Amniotic stem cell (primary cell): ENCODE measurements around the gene CEP68.
"Not testable (repeated sequence)": the region's sequence is repeated elsewhere in the genome, so short reads cannot be mapped to it uniquely, and the experiment has no call there.

Experiments used
- DNase-seq: peaks from one replicate; lab custom pipeline; 2025; lab: John Stamatoyannopoulos, UW

Gene CEP68

DNA sequence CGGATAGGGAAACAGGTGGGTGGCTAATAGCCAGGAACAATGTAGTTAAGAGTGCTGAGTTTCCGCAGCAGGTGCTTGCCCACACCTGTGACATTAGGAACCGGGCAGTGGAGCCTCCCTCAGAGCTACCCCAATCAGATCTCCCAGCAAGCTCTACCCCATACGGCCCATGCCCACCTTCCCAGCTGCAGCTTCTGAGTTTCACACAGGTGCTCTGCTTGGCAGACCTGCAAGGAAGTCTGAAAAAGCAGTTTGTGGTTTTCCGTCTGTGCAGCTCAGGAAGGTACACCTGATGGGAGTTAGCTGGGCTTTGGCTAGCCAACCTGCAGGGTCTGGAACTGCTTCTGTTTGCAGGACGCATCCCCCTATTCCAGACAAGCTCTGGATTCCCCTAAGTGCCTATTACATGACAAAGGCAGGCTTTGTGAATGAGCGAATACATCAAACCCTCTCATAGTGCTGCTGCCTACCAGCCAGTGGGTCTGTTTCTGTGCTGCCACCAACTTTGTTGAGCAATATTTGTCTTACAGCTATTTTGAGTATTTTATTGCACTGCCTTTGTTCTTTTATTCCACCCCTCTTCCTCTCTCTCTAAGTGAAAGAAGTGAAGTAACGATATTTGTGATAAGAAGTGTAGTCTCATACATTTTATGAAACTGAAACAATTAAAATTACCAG, 24.7 kb upstream of the CEP68 start:
- DNase-seq, result no peak

DNA sequence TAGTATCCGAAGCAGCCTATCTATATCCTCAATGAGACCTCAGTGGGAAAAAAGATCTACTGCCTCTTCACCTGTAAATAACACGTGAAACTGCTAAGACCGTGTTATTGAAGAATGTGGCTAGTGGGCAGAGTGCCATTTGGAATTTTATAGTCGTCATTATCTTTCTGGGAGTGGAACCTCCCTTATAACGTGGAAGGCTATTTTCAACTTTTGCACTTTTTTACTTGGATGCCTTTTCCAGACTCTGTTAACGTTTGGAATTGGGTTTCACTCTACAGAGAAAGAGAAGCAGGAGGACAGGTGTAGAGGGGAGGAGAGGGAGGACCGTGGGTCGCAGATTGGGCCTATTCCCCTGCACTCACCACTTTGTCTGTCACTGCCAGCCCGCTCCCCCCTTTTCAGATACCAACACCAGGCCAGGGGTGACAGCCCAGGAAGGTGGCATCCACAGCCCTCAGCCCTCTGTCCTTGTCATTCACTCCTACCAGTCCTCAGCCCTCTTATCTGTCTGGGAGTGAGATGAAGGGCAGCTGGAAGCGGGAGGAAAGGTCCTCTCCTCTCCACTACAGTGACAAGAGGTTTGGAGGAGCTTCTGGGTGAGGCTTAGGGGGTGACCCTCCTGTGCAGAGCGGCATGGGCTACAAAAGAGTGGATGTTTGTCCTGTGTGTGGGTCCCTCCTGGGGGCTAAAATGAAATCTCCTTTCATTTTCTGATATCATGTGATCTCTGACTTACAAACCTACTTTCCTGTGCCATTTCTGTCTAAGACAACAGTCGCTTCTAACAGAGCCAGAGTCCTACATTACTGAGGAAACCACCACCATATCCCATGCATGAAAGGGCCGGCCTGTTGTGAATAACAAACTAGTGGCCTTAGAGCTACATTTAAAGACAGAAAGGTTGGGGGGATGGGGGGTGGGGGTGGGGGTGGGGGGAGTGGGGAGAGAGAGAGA, 23.9 kb upstream of the CEP68 start:
- no peak for DNase-seq

DNA sequence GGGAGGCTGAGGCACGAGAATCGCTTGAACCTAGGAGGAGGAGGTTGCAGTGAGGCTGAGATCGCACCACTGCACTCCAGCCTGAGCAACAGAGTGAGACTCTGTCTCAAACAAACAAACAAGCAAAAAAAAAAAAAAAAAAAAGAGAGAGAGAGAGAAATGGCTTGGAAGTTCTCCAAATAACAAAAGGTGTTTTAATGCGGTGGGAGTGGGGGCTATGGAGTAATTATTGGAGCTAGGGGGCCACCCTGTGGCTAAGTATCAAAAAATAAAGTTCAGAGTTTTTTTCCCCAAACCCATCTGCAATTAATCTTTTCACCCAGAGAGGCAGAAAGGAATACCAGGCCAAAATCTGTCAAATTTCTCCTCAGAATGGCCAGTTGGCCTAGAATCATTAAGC, 23.0 kb upstream of the CEP68 start:
- no peak for DNase-seq

DNA sequence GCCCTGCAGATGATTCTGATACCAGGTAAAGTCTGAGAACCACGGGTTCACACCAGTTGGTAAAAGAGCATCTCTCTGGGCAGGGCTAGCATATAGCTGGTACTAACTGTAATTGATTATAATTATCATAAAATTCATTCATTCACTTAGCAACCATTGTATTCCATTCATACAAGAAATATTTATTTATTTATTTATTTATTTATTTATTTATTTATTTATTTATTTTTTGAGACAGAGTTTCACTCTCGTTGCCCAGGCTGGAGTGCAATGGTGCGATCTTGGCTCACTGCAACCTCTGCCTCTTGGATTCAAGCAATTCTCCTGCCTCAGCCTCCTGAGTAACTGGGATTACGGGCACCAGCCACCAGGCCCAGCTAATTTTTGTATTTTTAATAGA, 22.5 kb upstream of the CEP68 start:
- not testable (repeated sequence) for DNase-seq

DNA sequence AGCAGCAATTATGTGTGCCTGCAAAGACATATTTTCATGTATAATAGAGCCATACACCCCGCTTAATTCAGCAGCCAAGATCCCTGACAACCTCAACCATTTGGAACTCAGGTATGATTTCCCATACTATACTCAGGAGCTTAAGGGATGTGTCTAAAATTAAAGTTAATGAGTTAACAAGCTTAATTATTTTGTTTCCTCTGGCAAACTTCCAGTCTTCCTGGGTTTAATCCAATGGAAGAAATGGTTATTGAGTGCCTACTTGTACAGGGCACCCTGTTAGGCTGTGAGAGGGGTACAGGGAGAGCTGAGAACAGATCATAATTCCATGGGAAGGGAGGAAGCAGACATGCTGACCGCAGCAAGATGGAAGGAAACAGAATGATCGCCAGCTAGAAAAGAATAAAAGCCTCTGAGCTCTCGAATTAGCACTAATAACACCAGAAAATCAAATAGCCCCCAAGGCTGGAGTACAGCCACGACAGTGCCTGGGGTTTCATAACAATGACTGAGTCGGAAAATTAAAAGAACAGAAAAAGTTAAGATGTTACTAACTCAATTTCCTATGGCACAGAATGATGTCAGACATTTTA, 20.8 kb upstream of the CEP68 start:
- no peak for DNase-seq

DNA sequence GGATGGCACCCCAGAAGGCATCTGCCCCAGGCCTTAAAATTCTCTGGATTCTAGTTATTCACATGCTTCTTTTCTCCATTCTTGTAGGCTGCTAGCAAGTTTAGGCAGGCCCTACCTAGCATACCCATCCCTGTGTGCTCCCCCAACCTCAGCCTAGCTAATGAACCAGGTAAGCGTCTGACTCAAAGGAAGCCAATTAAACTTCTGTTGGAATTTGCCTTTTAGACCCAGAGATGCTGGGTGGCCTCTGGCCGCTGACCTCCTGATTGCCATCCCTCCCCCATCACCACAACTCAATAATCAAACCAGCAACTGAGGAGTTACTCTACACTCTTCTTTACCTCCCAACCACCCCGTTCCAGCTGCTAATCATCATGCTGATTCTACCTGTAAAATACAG, 19.0 kb upstream of the CEP68 start:
- DNase-seq, result no peak

DNA sequence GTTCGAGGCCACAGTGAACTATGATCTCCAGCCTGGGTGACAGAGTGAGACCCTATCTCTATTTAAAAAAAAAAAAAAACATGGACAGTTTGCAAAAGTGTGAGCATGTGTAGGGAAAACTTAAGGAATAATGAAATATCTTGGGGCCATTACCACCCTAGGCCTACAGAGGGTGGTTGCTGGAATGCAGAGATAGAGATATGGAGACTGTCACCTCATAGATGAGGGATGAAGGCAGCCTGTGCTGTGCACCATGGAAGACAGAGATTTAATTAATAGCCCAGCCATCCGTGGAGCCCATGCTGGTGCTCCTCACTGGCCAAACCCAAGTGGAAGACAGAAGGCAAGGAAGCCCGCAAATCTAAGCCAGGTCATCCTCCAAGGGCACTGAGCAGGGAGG, 16.6 kb upstream of the CEP68 start:
- DNase-seq, result no peak

DNA sequence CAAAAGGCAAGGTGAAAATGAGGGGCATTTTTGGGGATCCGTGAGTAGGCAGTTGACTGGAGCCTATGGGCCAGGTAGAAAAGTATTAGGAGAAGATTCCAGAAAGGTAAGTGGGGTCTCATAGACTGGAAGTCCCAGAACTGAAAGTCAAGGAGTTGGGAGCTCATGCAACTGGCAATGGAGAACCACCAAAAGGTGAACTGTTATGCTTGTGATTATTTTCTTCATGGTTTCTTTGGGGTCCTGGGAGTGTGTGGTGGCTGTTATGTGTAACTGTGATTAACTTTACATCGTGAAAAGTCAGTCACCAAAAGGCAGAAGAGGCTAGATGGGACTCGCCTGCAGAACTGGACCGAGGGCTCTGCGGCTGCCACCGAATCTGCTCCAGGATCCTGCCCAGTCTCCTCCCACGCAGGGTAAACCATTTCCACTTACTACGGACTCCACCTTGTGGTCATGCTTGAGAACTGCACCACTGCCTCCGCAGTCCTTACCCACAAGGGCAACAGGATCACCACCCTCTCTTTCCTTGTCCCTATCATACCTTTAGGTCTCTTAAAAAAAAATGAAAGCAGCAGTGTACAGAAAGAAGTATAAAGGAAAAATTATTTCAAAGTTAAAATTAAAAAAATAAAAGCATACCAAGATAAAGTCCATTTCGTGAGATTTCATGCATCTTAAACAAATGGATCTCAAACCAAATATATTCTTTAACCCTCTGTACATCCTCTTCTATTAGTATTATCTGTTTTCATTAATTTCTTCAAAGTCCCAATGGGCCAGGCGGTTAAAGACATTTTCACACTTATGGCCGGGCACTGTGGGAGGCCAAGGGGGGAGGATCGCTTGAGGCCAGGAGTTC, 15.6 kb upstream of the CEP68 start:
- DNase-seq, result peak; percentile 77

DNA sequence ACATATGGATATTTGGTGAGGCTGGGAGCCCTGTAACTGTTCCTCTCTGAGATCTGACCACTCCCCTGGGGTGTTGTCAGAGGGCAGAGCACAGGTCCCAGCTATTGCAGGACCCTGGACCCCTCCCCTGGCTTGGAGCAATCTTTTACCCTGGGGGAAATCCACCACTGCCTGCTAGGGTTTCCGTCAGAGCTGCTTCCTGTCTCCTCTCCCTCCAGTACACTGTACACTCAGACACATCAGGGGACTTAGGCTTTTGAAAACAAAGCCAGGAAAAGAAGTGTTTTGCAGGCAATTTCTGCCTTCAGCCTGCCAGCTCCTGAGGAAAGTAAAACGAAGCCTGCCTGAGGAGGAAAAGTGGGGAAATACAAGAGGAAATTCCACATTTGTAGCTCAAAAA, 13.2 kb upstream of the CEP68 start:
- no peak for DNase-seq

DNA sequence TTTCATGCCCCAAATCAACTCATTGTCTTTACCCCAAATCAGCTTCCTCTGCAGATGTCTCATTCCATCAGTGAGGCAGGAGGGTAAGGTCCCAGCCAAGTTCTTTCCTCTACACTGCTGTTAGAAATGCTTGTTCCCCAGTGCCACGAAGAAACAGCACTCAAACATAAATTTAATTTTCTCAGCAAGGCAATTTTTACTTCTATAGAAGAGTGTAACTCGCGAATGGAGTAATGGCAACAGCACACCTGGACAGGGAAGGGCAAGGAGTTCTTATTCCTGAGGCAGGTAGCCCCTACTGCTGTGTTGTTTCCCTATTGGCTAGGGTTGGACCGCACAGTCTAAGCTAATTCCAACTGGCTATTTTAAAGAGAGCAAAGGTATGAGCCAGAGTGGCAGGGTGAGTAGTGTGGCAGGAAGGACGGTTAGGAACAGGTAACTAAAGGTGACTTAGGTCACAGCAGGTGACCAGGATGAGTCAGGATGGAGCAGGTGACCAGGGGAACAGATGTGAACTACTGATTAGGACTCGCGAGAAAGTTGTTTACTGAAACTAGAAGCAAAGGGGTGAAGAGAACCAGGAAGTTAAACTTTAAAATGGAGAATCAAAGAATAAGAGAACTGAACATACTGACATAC, 12.0 kb upstream of the CEP68 start:
- DNase-seq, result no peak

DNA sequence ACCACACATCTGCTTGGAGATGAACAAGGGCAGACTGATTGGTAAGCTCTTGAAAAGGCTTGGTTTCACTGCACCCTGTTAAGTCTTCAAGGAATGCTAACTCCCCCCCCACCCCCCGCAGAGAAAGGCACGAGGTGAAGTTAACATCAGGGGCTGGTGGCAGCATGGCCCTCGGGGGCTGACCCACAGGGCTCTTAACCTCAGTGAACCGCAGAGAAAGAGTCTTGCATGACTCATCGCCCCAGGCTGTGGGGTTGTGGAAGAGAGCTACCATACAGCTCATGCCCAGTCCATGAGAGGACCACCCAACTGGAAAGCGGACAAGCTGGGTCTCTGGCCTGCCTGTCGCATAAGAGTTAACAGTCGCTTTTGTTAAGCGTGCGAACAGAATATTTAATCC, 10.6 kb upstream of the CEP68 start:
- no peak for DNase-seq

DNA sequence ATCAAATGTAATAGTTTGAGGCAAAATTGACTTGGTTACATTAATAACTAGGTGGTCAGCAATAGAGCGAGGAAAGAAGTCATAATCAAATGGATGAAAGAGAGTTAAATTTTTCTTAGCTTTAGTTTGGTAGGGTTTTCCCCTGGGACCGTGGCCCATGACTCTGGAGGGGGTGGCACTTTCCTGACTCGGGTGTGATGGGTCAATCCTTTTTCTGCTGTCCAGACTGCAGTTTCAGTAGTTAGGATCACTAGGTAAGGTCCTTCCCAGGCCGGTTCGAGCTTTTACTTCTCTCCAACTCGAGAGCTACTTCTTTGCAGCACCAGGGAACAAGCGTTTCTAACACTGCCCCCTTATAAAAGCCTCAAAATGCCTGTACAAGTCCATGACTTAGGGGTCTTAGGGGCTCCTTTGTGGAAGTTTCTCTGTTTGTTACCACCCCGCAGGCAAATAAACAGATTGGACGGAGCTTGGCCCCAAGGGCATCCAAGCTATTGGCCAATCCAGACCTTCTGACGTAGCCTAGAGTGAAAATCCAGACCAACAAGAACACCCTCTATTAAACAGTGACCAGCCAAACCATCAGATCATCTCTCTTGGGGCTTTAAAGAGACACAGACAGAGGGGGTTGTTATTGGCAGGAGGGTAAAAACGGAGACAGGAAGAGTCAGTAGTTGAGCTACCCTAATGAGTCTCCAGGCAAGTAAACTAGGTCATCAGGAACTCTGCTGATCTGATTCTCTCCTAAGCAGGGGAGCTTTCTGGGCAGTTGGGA, 9.4 kb upstream of the CEP68 start:
- no peak for DNase-seq

DNA sequence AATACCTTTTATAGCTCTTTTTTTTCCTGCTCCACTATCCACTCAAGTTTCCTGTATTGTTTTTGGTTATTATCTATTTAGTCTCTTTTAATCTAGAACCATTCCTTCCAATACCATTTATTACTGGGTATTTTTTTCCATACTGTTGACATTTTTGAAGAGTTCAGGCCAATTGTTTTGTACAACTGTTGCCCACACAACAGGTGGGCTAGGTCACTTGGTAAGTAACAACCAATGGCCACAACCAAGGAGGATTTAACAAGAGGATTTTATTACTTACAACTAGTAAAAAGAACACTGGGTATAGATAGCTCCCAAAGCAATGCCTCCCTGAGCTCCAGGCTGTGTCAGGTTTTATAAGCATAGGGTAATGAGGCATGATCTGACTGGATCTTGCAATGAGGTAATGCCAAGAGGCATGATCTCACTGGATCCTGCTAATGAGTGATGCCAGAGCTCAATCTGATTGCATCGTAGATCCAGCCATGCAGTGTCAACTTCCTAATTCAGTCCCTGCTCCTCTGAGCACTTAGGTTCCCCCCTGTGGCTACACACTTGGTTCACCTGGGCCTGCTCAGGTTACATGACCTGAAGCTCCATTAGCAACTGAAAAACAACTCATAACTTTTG, 7.1 kb upstream of the CEP68 start:
- no peak for DNase-seq

DNA sequence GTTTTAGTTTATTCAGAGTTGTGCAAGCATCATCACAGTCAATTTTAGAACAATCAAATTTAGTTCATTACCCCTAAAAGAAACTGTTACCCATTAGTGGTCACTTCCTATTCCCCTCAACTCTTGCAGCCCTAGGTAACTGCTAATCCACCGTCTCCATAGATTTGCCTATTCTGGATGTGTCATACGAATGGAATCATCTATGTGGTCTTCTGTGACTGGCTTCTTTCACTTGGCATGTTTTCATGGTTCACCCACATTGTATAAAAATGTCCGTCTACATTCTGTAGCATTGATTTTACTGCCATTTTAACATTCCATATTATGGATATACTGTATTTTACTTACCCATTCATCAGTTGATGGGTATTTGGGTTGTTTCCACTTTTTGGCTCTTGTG, 5.3 kb upstream of the CEP68 start:
- DNase-seq, result no peak

DNA sequence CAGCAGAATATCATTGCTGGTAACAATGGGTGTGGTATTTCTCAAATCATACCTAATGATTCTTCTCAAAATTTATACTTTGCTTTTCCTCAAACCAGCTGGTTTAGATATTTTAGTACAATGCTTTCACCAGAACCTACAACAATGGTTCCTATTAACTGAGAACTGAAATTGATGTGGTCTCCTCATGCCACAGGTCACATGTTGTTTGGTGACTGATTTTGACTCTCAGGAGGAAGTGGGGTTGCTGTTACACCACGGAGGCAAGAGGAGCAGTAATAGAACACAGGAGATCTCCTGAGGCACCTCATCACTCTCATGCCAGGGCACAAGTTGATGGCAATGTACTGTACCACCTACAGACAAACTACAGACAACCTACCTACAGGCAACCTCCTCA, 3.0 kb upstream of the CEP68 start:
- no peak for DNase-seq

DNA sequence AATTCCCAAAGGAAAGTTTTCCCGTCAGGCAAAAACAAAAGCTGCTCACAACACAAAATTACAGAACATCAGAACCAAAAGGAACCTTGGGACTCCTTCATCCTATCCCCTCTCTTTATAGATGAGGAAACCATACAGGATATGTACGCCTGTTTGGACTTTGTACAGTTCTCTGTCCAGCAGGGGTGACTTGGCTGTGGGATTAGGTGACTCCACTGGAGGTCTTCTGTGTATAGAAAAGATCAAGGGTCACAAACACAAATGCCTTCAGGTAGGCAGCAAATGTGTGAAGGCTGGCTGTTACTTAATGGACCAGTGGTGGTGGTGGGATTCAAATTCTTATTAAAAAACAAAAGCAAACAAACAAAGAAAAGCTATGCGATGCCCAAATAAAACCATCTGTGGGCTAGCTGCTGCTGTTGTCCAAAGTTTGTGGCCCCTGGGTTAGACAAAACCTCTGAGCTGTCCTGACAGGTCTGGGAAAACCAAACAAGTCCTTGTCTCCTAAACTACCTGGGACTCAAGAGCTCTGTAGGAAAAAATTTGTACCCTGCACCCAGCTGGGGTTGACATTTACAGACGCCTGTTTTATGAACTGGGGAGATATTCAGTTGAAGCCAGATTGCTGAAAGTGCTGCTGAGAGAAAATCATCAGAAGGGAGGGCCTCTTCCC, 1.3 kb upstream of the CEP68 start:
- no peak for DNase-seq

DNA sequence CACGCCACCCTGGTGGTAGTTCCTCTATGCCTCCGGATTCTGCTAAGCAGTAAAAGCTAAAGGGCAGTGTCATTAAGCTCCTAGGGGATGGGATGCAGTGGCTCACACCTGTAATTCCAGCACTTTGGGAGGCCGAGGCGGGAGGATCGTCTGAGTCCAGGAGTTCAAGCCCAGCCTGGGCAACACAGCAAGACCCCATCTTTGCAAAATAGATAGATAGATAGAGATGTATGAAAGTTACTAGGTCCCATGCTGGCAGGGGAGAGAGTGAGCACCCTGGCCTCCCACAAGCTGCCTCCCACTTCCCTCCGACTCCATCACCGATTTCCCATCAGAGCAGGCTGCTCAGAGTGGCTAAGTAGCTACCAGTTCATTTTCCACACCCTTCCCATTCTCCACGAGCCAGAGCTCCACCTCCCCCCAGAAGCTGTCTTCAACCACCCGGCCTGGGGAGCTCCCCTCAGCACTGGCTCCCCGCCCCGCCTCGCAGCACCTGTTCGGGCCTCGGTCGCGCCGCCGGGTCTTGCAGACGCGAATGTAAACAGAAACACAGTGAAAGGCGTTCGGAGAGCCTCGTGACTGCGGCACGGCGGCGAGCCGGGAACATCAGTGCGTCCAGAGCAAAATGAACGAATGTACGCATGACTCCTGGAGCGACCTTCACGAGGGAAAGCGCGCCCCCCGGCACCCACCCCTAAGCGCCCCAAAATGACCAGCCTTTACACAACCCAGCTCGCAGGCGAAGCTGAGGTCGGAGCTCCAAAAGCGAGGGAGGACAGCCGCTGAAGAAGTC, 598 bp upstream of the CEP68 start:
- no peak for DNase-seq

DNA sequence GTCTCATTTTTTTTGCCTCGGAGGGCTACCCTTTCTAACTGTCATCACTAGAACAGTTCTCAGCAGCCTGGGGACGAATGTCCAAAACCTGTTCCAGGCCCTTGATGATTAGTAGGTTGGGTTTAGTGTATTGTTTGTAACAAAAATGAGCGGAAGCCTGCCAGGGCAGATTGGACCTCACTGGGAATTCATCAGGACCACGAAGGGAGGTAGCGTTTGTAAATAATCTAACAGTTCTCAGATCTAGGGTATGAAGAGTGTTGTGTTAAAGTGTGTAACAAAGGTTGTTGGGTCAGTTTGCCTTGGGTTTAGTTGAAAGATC, 799 bp downstream of the CEP68 start:
- no peak for DNase-seq

DNA sequence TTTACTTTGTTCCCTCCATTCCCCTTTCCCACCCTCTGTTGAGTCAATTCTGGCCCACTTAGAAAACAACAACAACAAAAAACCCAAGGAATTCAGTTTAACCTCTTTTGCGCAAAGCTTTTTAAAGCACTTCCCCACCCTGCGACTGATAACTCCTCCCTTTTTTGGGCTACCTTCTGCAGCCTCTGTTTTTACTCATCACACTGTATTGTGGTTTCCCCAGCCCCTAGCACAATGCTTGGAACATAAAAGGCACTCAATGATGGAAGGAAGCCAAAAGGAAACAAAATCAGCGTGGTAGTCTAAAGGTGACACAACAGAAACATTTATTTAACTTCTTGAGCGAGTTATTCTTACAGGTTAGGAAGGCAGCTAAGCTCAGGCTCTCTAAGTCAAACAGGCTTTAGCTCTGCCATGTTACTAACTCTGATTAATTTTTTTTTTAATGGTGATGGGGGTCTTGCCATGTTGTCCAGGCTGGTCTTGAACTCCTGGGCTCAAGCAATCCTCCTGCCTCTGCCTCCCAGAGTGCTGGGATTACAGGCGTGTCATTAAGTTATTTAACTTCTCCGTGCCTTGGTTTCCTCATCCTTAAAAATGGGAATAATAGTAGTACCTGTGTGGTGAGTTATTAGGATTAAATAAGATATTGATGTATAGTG, 1.3 kb downstream of the CEP68 start:
- no peak for DNase-seq
